Spleen (tissue), 11 donors: ENCODE data around the gene SCAND1. TPM values are rescaled to one million over a fixed set of nuclear protein-coding genes. Genes with fewer than 3 reads are reported as not detected.
"Not testable (repeated sequence)": the region's sequence is repeated elsewhere in the genome, so short reads cannot be mapped to it uniquely, and the experiment has no call there.

Experiments
- DNase-seq: peaks from one replicate; pipeline ENCODE4 v3.0.0-alpha.2; 2020
- H3K27ac ChIP-seq, 8 donors: fragments of 200-600 bp; sonication (generic) in 7 of 8; 1 replicate in 4 of 8; 2 replicates in 4 of 8; pipeline versions ENCODE4 v1.5.0 to v1.8.0; 2016 to 2021; ENCODE audit warnings: inconsistent platforms in 4 of 8, mild to moderate bottlenecking in 4 of 8, moderate library complexity in 1 of 8
- H3K27me3 ChIP-seq, 7 donors: fragments of 200-600 bp; sonication (generic) in 6 of 7; replicated peaks in 1 of 7; 1 replicate in 4 of 7; 2 replicates in 3 of 7; pipeline versions ENCODE4 v1.5.0 to v1.8.0; 2016 to 2021; ENCODE audit warnings: inconsistent platforms in 3 of 7, mild to moderate bottlenecking in 1 of 7
- H3K36me3 ChIP-seq, 6 donors: fragments of 200-600 bp; sonication (generic) in 5 of 6; 1 replicate in 4 of 6; 2 replicates in 2 of 6; pipeline versions ENCODE4 v1.5.0 to v1.8.0; 2016 to 2021; ENCODE audit warnings: inconsistent platforms in 2 of 6
- H3K4me1 ChIP-seq, 6 donors: fragments of 200-600 bp; sonication (generic) in 5 of 6; 1 replicate in 3 of 6; 2 replicates in 3 of 6; pipeline versions ENCODE4 v1.5.0 to v1.8.0; 2016 to 2021; ENCODE audit warnings: inconsistent platforms in 3 of 6
- H3K4me3 ChIP-seq, 8 donors: fragments of 200-600 bp; sonication (generic) in 7 of 8; 1 replicate in 4 of 8; 2 replicates in 4 of 8; pipeline versions ENCODE4 v1.5.0 to v1.8.0; 2016 to 2021; ENCODE audit warnings: inconsistent platforms in 4 of 8, mild to moderate bottlenecking in 4 of 8, moderate library complexity in 2 of 8
- H3K9me3 ChIP-seq, 8 donors: fragments of 200-600 bp; sonication (generic) in 7 of 8; 1 replicate in 4 of 8; 2 replicates in 4 of 8; pipeline versions ENCODE4 v1.5.0 to v1.8.0; 2016 to 2021; ENCODE audit warnings: inconsistent platforms in 4 of 8
- CTCF ChIP-seq, 11 experiments: fragments of 200-600 bp in 7 of 11; fragments of 450-650 bp in 4 of 11; sonication (generic) in 4 of 11; IDR thresholded peaks in 8 of 11; conservative IDR thresholded peaks in 3 of 11; 1 replicate in 7 of 11; 2 replicates in 4 of 11; pipeline versions ENCODE4 v1.4.0 to v1.8.0; 2016 to 2021; ENCODE audit warnings: antibody characterized with exemption in 11 of 11, inconsistent platforms in 4 of 11, mild to moderate bottlenecking in 1 of 11
- POLR2A ChIP-seq, 3 donors: fragments of 450-650 bp; IDR thresholded peaks; one replicate each; pipeline ENCODE4 v1.5.1; 2017; ENCODE audit warnings: antibody characterized with exemption in 3 of 3, mild to moderate bottlenecking in 1 of 3
- POLR2AphosphoS5 ChIP-seq, 3 donors: sonication (generic); formaldehyde crosslinking; IDR thresholded peaks; one replicate each; pipeline ENCODE4 v1.5.1; 2017; ENCODE audit warnings: antibody characterized with exemption in 3 of 3
- WGBS, 5 donors: extraction: QIAGEN DNeasy Blood & Tissue Kit in 3 of 5; methylation state at CpG; one replicate each; pipeline versions ENCODE4 v1.1.5 to v1.1.7; 2013 to 2018; 5-methylcytosine and 5-hydroxymethylcytosine counted together
- intact Hi-C: fragments of 100-400 bp; cut with DNase I; formaldehyde crosslinking; loops from one replicate; pipeline ENCODE4 v1.15.0; 2023; ENCODE audit warnings: low total_unique reads
- polyA plus RNA-seq, 3 donors: library from polyadenylated mRNA; stranded (reverse); fragments of 200-250 nt; gene quantifications; one replicate each; pipeline ENCODE4 v1.2.1, GENCODE V29; 2013
- total RNA-seq, 7 donors: library from RNA; depleted of rRNA in 3 of 7; stranded (reverse); fragments of >200 nt in 3 of 7; fragmentation: NEBNext Ultra II Directional in 4 of 7; extraction: Animal tissue kit (Norgen Biotek cat#: 25700) in 4 of 7; gene quantifications; one replicate each; pipeline versions ENCODE4 v1.1.0 to v1.2.1, GENCODE V29; 2016 to 2021
- donor health status: healthy with polysubstance abuse.
- donor health status: DM: no; HTN: no; CAD: no; lungs with moderate emphysema.
- donor health status: DM: no; HTN: no; CAD: no.
- donor health status: Bipolar disorder and iron deficiency.
- donor health status: healthy.
- donor health status: DM: no; HTN: no; CAD: no.
- donor health status: DM: yes; HTN: yes; CAD: no.

SCAND1 gene
- total and polyA plus RNA-seq, 10 donors = 50.0 to 291 (median 64.7) TPM

GRCh38 chr20:35952480-35953386 lies 1.6 kb downstream of the SCAND1 start:
- intact Hi-C loops = no loop called here
- Histone ChIP-seq H3K4me1 (peaks cover 19 to 40% (median 30%) of the 10 kb centered on the region in 6 donors), H3K27me3 (no peaks in the 10 kb centered on the region), H3K9me3 (no peaks in the 10 kb centered on the region), H3K27ac (peak overlapping the region; percentile 97 to 100 (median 99)), H3K36me3 (peaks cover 0 to 34% (median 9%) of the 10 kb centered on the region in 6 donors), H3K4me3 (peak overlapping the region; percentile 50 to 94 (median 84))
- WGBS, 5 donors = 46 to 67% (median 56%) methylated on average over 6 of the region's 6 CpGs
- no peak for TF ChIP-seq POLR2AphosphoS5 (IDR thresholded peaks at IDR 0.05)
- no peak for TF ChIP-seq CTCF (IDR thresholded peaks at IDR 0.05 in 8 of 11, conservative IDR thresholded peaks at IDR 0.05 in 3 of 11)
- no peak for TF ChIP-seq POLR2A (IDR thresholded peaks at IDR 0.05)
- no peak for DNase-seq

GRCh38 chr20:35952080-35952479 lies 2.2 kb downstream of the SCAND1 start:
- H3K4me3 ChIP-seq = peak overlapping the region in 1 of 8 donors; percentile 94
- DNase-seq, H3K9me3 ChIP-seq, H3K27me3 ChIP-seq, intact Hi-C loops: not testable (repeated sequence)
- peak in 1 of 3 donors; percentile 19 for TF ChIP-seq POLR2AphosphoS5 (IDR thresholded peaks at IDR 0.05)
- H3K4me1 ChIP-seq = peaks cover 19 to 40% (median 30%) of the 10 kb centered on the region in 6 donors
- H3K36me3 ChIP-seq = peaks cover 0 to 40% (median 15%) of the 10 kb centered on the region in 6 donors
- WGBS, 5 donors = 95 to 99% (median 96%) methylated on average over 14 of the region's 14 CpGs
- H3K27ac ChIP-seq = peak overlapping the region in 3 of 8 donors; percentile 98 to 100 (median 100)

DNA sequence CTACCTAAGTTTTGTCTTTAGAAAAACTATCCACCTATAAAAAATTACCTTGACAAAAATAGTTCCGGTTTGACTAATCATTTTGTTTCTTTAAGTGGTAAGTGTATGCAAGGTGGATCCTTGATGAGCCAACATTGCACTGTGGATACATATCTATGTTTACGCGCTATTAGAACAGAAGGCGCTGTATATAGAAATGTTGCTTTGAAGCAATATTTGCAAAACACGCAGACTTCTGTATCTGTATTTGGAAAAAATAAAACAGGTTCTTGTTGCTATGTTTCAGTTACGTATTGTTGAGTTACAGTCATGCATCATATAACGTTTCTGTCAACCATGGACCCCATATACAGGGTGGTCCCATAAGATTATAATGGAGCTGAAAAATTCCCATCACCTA lies 4.2 kb downstream of the SCAND1 start:
- Histone ChIP-seq H3K4me1 (peaks cover 14 to 30% (median 22%) of the 10 kb centered on the region in 6 donors), H3K27me3 (no peaks in the 10 kb centered on the region), H3K36me3 (peaks cover 0 to 60% (median 23%) of the 10 kb centered on the region in 6 donors), H3K4me3 (no peak overlapping the region), H3K9me3 (no peaks in the 10 kb centered on the region), H3K27ac (no peak overlapping the region)
- TF ChIP-seq POLR2AphosphoS5 (IDR thresholded peaks at IDR 0.05) (no peak), CTCF (IDR thresholded peaks at IDR 0.05 in 8 of 11, conservative IDR thresholded peaks at IDR 0.05 in 3 of 11) (no peak), POLR2A (IDR thresholded peaks at IDR 0.05) (no peak)
- WGBS, 5 donors = 95 to 98% (median 96%) methylated on average over 7 of the region's 7 CpGs
- DNase-seq = no peak
- intact Hi-C loops = no loop called here

DNA sequence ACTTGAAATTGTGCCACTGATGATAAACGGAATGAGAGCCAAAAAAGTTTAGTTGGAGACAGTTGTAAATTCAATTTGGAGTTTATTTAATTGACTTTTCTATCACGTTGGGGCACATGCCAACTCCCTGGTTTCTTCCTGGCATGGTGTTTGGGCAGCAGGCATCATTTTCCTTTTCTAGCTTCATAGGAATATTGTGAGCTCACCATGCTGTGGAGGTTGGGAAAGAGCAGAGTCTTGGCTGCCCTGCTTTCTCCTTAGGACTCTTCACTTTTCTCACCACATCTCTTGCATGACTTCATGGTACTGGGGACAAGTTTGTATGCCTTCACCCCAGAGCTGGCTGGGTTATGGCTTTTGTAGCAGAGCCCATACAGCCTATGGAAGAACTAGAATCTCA lies 6.4 kb downstream of the SCAND1 start:
- 90 to 96% (median 93%) methylated on average over 2 of the region's 2 CpGs for WGBS, 5 donors
- H3K36me3 ChIP-seq = peaks cover 0 to 82% (median 39%) of the 10 kb centered on the region in 6 donors

More for the DNA sequence above, 6.4 kb downstream of the SCAND1 start:
- H3K27ac ChIP-seq = no peak overlapping the region
- no peaks in the 10 kb centered on the region for H3K9me3 ChIP-seq
- TF ChIP-seq CTCF (IDR thresholded peaks at IDR 0.05 in 8 of 11, conservative IDR thresholded peaks at IDR 0.05 in 3 of 11) (no peak), POLR2A (IDR thresholded peaks at IDR 0.05) (no peak), POLR2AphosphoS5 (IDR thresholded peaks at IDR 0.05) (no peak)
- no peak for DNase-seq
- H3K27me3 ChIP-seq = no peaks in the 10 kb centered on the region
- intact Hi-C loops = no loop called here
- H3K4me1 ChIP-seq = peaks cover 9 to 19% (median 13%) of the 10 kb centered on the region in 6 donors
- no peak overlapping the region for H3K4me3 ChIP-seq
